ENCODE data around the gene ITGB6.

- TF ChIP-seq POLR2AphosphoS5 (IDR thresholded peaks at IDR 0.05; ENCODE audit: low read depth, low read length) (no peak), POLR2A (IDR thresholded peaks at IDR 0.05; ENCODE audit: low read depth, low read length) (no peak)
Observed at GRCh38 chr2:160138406-160138805, 61.7 kb downstream of the ITGB6 start.
